Trophoblast cell (in vitro differentiated cells and primary cell): ENCODE measurements around the gene SPDYE3.
"Not testable (repeated sequence)": the region's sequence is repeated elsewhere in the genome, so short reads cannot be mapped to it uniquely, and the experiment has no call there.

ENCODE experiments used
- DNase-seq, 2 donors: peaks; one replicate each; pipeline ENCODE4 v3.0.0-alpha.2; 2016
- H2AFZ ChIP-seq: 2 replicates; pipeline ENCODE4 v1.6.1; 2013; ENCODE audit warnings: low read length, moderate library complexity, mild to moderate bottlenecking; ENCODE audit not compliant: insufficient read depth, poor library complexity
- H2AK5ac ChIP-seq: 2 replicates; pipeline ENCODE4 v1.6.1; 2013; ENCODE audit warnings: mild to moderate bottlenecking, low read length
- H2BK120ac ChIP-seq: 2 replicates; pipeline ENCODE4 v1.6.1; 2013; ENCODE audit warnings: low read length, mild to moderate bottlenecking, moderate library complexity; ENCODE audit not compliant: insufficient read depth, poor library complexity
- H2BK12ac ChIP-seq: 2 replicates; pipeline ENCODE4 v1.6.1; 2013; ENCODE audit warnings: mild to moderate bottlenecking, low read length, moderate library complexity
- H2BK5ac ChIP-seq: 2 replicates; pipeline ENCODE4 v1.6.1; 2013; ENCODE audit warnings: low read length, low read depth, moderate library complexity, mild to moderate bottlenecking; ENCODE audit not compliant: poor library complexity
- H3K14ac ChIP-seq: 2 replicates; pipeline ENCODE4 v1.6.1; 2013; ENCODE audit warnings: mild to moderate bottlenecking, low read length
- H3K18ac ChIP-seq: 2 replicates; pipeline ENCODE4 v1.6.1; 2013; ENCODE audit warnings: mild to moderate bottlenecking, low read length
- H3K23ac ChIP-seq: 2 replicates; pipeline ENCODE4 v1.6.1; 2013; ENCODE audit warnings: low read length
- H3K27ac ChIP-seq: 2 replicates; pipeline ENCODE4 v1.5.1; 2013; ENCODE audit warnings: low read depth, mild to moderate bottlenecking, inconsistent platforms, low read length, moderate library complexity
- H3K27me3 ChIP-seq: 2 replicates; pipeline ENCODE4 v1.6.1; 2013; ENCODE audit warnings: inconsistent platforms, mild to moderate bottlenecking, low read length, moderate library complexity; ENCODE audit not compliant: insufficient read depth
- H3K36me3 ChIP-seq, 2 experiments: 1 replicate in 1 of 2; 2 replicates in 1 of 2; pipeline ENCODE4 v1.6.1; 2013; ENCODE audit warnings: low read length in 2 of 2, mild to moderate bottlenecking in 2 of 2, moderate library complexity in 1 of 2; ENCODE audit not compliant: insufficient read depth in 2 of 2, control insufficient read depth in 1 of 2
- H3K4ac ChIP-seq: 2 replicates; pipeline ENCODE4 v1.6.1; 2013; ENCODE audit warnings: low read depth, mild to moderate bottlenecking, low read length, moderate library complexity
- H3K4me1 ChIP-seq, 2 experiments: 1 replicate in 1 of 2; 2 replicates in 1 of 2; pipeline ENCODE4 v1.6.1; 2013; ENCODE audit warnings: low read length in 2 of 2, mild to moderate bottlenecking in 2 of 2, moderate library complexity in 1 of 2; ENCODE audit not compliant: insufficient read depth in 2 of 2, control insufficient read depth in 1 of 2
- H3K4me2 ChIP-seq: 2 replicates; pipeline ENCODE4 v1.6.1; 2013; ENCODE audit warnings: inconsistent platforms, mild to moderate bottlenecking, low read length, moderate library complexity
- H3K4me3 ChIP-seq: 2 replicates; pipeline ENCODE4 v1.5.1; 2013; ENCODE audit warnings: mild to moderate bottlenecking, low read depth, low read length, inconsistent platforms
- H3K79me1 ChIP-seq: one replicate; pipeline ENCODE4 v1.6.1; 2013; ENCODE audit warnings: low read length
- H3K79me2 ChIP-seq: 2 replicates; pipeline ENCODE4 v1.6.1; 2013; ENCODE audit warnings: low read length, mild to moderate bottlenecking; ENCODE audit not compliant: control insufficient read depth, insufficient read depth, poor library complexity
- H3K9ac ChIP-seq: 2 replicates; pipeline ENCODE4 v1.6.1; 2013; ENCODE audit warnings: mild to moderate bottlenecking, low read length
- H3K9me3 ChIP-seq: 2 replicates; pipeline ENCODE4 v1.6.1; 2013; ENCODE audit warnings: low read depth, mild to moderate bottlenecking, control low read depth, inconsistent platforms, low read length; ENCODE audit not compliant: insufficient read depth
- H4K12ac ChIP-seq: 2 replicates; pipeline ENCODE4 v1.6.1; 2013; ENCODE audit warnings: low read depth, mild to moderate bottlenecking, low read length, moderate library complexity
- H4K8ac ChIP-seq: 2 replicates; pipeline ENCODE4 v1.6.1; 2013; ENCODE audit warnings: low read depth, mild to moderate bottlenecking, low read length, moderate library complexity
- H4K91ac ChIP-seq: one replicate; pipeline ENCODE4 v1.6.1; 2013; ENCODE audit warnings: low read depth, mild to moderate bottlenecking, low read length, moderate library complexity
- WGBS: extraction: QIAGEN DNeasy Blood & Tissue Kit; methylation state at CpG from one replicate; pipeline ENCODE4 v1.1.7; 2013; ENCODE audit warnings: missing lambda C conversion rate; ENCODE audit not compliant: insufficient read length, insufficient coverage; ENCODE audit errors: extremely low coverage; 5-methylcytosine and 5-hydroxymethylcytosine counted together

Gene SPDYE3

DNA sequence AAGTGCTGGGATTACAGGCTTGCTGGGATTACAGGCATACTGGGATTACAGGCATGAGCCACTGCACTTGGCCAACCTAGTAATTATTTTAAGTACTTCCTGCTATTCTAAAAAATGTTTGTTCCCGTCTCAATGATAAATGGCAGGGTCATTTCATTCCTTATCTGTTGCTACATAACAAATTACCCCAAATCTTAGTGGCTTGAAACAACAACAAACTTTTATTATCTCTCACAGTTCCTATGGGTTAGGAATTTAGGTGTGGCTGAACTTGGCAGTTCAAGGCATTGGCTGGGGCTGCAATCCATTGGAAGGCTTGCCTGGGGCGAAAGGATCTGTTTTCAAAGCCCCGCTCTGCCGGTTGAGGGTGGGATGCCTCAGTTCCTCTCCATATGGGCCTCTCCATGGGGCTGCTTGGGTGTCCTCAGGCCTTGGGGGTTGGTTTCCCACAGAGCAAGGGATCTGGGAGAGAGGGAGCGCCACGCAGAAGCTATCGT, 42.8 kb upstream of the SPDYE3 start:
- peaks cover 8 to 19% of the 10 kb centered on the region in 2 experiments for H3K4me1 ChIP-seq
- H3K18ac ChIP-seq, H2BK5ac ChIP-seq, H2BK12ac ChIP-seq, H4K91ac ChIP-seq, H2AK5ac ChIP-seq, H2BK120ac ChIP-seq, H3K9me3 ChIP-seq, H3K4me2 ChIP-seq, H3K4me3 ChIP-seq, H3K14ac ChIP-seq, H3K79me2 ChIP-seq, H3K27ac ChIP-seq, H3K27me3 ChIP-seq, H2AFZ ChIP-seq, H3K79me1 ChIP-seq, H4K8ac ChIP-seq, H3K4ac ChIP-seq, H3K23ac ChIP-seq, H4K12ac ChIP-seq, H3K36me3 ChIP-seq, H3K9ac ChIP-seq: not testable (repeated sequence)
- WGBS, result no CpG with 5 or more reads among the region's 7 CpGs
- peak; percentile 94 to 97 for DNase-seq

DNA sequence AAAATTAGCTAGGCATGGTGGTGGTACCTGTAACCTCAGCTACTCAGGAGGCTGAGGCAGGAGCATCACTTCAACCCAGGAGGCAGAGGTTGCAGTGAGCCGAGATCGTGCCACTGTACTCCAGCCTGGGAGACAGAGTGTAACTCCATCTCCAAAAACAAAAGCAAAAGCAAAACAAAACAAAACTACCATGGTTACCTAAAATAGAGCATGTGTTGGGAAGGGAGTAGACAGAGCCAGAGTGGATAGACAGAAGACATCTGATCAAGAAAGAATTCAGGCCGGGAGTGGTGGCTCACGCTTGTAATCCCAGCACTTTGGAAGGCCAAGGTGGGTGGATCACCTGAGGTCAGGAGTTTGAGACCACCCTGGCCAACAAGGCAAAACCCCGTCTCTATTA, 41.7 kb upstream of the SPDYE3 start:
- H3K9ac ChIP-seq, H2BK120ac ChIP-seq, H3K18ac ChIP-seq, H2AK5ac ChIP-seq, H2AFZ ChIP-seq, H3K4me3 ChIP-seq, H3K23ac ChIP-seq, H3K79me2 ChIP-seq, H4K91ac ChIP-seq, H2BK12ac ChIP-seq, H4K8ac ChIP-seq, H3K4me2 ChIP-seq, H3K14ac ChIP-seq, H2BK5ac ChIP-seq, H3K4ac ChIP-seq, H3K36me3 ChIP-seq, H3K9me3 ChIP-seq, H4K12ac ChIP-seq, H3K27me3 ChIP-seq, H3K79me1 ChIP-seq, H3K27ac ChIP-seq: not testable (repeated sequence)
- H3K4me1 ChIP-seq, result peaks cover 9 to 27% of the 10 kb centered on the region in 2 experiments
- no CpG with 5 or more reads among the region's 5 CpGs for WGBS
- peak in 1 of 2 donors; percentile 86 for DNase-seq

DNA sequence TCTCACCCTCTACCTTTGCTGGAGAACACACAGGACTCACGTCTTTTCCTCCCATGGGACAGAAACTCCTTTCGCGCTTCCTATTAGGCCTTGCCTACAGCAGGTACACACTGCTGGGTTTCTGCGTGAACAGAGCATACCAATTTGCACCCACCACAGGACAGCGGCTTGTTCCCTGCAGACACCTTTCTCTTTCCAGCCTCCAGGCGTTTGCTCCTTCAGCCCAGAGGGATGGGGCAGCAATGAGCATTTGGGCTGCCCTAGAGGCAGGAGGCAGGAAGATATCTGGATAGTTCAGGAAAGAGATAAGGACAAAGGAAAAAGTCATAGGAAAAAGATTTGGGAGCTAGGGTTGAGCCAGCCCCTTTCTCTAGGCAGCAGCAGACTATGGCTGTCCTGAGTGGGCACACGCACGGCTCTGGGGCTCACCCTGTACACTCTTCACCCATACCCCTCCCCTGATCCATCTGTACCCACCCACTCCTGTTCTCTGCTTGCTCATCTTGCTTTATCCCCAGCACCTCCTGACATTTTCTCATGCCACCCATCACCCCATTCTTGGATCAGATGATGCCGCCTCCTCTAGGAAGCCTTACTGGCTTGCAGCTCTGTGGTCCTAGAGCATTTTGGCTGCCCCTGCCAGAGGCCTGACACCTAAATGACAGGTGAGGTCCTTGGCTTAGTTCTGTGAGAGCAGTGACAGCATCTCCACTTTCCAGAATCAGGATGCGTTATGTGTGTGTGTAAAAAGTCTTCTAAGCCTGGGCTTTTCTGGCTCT, 40.7 kb upstream of the SPDYE3 start:
- H3K4me1 ChIP-seq, result peaks cover 9 to 28% of the 10 kb centered on the region in 2 experiments

DNA sequence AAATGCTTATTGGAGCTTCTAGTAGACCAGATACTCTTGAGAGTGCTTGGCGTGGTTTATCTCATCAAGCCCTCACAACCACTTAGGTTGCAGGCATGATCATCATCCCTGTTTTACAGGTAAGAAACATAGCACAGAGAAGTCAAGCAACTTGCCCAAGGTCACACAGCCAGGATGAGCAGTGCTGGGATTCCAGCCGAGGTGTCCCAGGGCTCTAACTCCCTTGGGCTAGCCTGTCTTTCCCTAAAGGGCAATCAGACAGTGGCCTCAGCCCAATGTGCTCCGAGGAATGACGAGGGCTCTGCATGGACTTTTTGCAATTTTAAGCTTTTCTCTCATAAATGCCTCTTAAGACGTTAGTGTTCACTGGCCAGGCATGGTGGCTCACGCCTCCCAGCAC, 39.9 kb upstream of the SPDYE3 start:
- no peak overlapping the region for H3K27ac ChIP-seq

More for the DNA sequence above, 40.7 kb upstream of the SPDYE3 start:
- no peak overlapping the region for H3K27ac ChIP-seq
- H3K36me3 ChIP-seq, result peaks cover 0 to 2% of the 10 kb centered on the region in 2 experiments
- no peak overlapping the region for H2AK5ac ChIP-seq
- no peaks in the 10 kb centered on the region for H3K9me3 ChIP-seq
- H3K79me1 ChIP-seq, result peaks cover 4% of the 10 kb centered on the region
- no peak overlapping the region for H3K23ac ChIP-seq
- DNase-seq, result peak; percentile 82 to 84
- H3K18ac ChIP-seq, result no peak overlapping the region
- no peak overlapping the region for H3K9ac ChIP-seq
- no peak overlapping the region for H4K91ac ChIP-seq
- H3K79me2 ChIP-seq, result no peaks in the 10 kb centered on the region
- WGBS, result no CpG with 5 or more reads among the region's 10 CpGs
- H3K27me3 ChIP-seq, result no peaks in the 10 kb centered on the region
- no peak overlapping the region for H3K4me2 ChIP-seq
- no peak overlapping the region for H2BK120ac ChIP-seq
- no peak overlapping the region for H3K4me3 ChIP-seq
- no peak overlapping the region for H2BK5ac ChIP-seq
- no peak overlapping the region for H2BK12ac ChIP-seq
- no peak overlapping the region for H3K14ac ChIP-seq
- H3K4ac ChIP-seq, result no peak overlapping the region
- no peak overlapping the region for H4K12ac ChIP-seq
- no peak overlapping the region for H2AFZ ChIP-seq
- H4K8ac ChIP-seq, result no peak overlapping the region

More for the DNA sequence above, 39.9 kb upstream of the SPDYE3 start:
- Histone ChIP-seq H3K27me3 (no peaks in the 10 kb centered on the region), H3K9me3 (no peaks in the 10 kb centered on the region), H3K14ac (no peak overlapping the region), H3K4ac (no peak overlapping the region), H3K36me3 (no peaks in the 10 kb centered on the region), H3K23ac (no peak overlapping the region), H4K12ac (no peak overlapping the region), H4K8ac (no peak overlapping the region), H2AK5ac (no peak overlapping the region), H3K9ac (no peak overlapping the region), H2AFZ (no peak overlapping the region), H3K4me3 (no peak overlapping the region), H4K91ac (no peak overlapping the region), H3K79me1 (peaks cover 5% of the 10 kb centered on the region), H3K18ac (no peak overlapping the region), H3K79me2 (no peaks in the 10 kb centered on the region), H2BK12ac (no peak overlapping the region), H2BK120ac (no peak overlapping the region), H3K4me1 (peaks cover 13 to 28% of the 10 kb centered on the region in 2 experiments), H3K4me2 (no peak overlapping the region), H2BK5ac (no peak overlapping the region)
- WGBS, result no CpG with 5 or more reads among the region's 6 CpGs
- peak; percentile 92 to 94 for DNase-seq
